A673 (cell line): ENCODE results near the gene HAP1. TPM values are rescaled to one million over a fixed set of nuclear protein-coding genes. Genes with fewer than 3 reads are reported as not detected.
"Not testable (repeated sequence)": the region's sequence is repeated elsewhere in the genome, so short reads cannot be mapped to it uniquely, and the experiment has no call there.

Source experiments
- BruUV-seq: library from RNA; stranded (reverse); fragments of 400-500 nt; replicated peaks from 2 replicates; lab custom pipeline; 2021; lab: Mats Ljungman, UMichigan
- CTCF ChIA-PET: fragments of 300-600 bp; sonication (Branson Sonifier 250); formaldehyde crosslinking; loops from one replicate; lab custom pipeline; 2022; ENCODE audit warnings: antibody characterized with exemption; lab: Charles Lee
- POLR2A ChIA-PET: fragments of 300-600 bp; sonication (Branson Sonifier 250); formaldehyde crosslinking; loops from one replicate; lab custom pipeline; 2022; ENCODE audit warnings: antibody characterized with exemption; ENCODE audit not compliant: low non-redundant PET; lab: Charles Lee
- DNase-seq: peaks from one replicate; pipeline ENCODE4 v3.0.0-alpha.2; 2015; ENCODE audit warnings: low spot score
- H3K27ac ChIP-seq: fragments of 200-600 bp; sonication (generic); 2 replicates; pipeline ENCODE4 v1.5.1; 2016; ENCODE audit warnings: mixed run types, low read depth, mild to moderate bottlenecking, mixed read lengths, antibody characterized with exemption, low read length; ENCODE audit not compliant: poor library complexity, severe bottlenecking
- H3K27me3 ChIP-seq: fragments of 200-600 bp; sonication (generic); replicated peaks from 2 replicates; pipeline ENCODE4 v1.6.1; 2017; ENCODE audit warnings: mixed run types, low read depth, mild to moderate bottlenecking, mixed read lengths, antibody characterized with exemption, low read length; ENCODE audit not compliant: insufficient read depth, poor library complexity
- H3K36me3 ChIP-seq: fragments of 200-600 bp; sonication (generic); 2 replicates; pipeline ENCODE4 v1.6.1; 2016; ENCODE audit warnings: mixed run types, mild to moderate bottlenecking, mixed read lengths, antibody characterized with exemption, low read length; ENCODE audit not compliant: insufficient read depth, poor library complexity, severe bottlenecking
- H3K4me1 ChIP-seq: fragments of 200-600 bp; sonication (generic); 2 replicates; pipeline ENCODE4 v1.6.1; 2017; ENCODE audit warnings: mixed run types, mild to moderate bottlenecking, mixed read lengths, antibody characterized with exemption, low read length; ENCODE audit not compliant: insufficient read depth, poor library complexity, severe bottlenecking
- H3K4me3 ChIP-seq: fragments of 200-600 bp; sonication (generic); 2 replicates; pipeline ENCODE4 v1.5.1; 2016; ENCODE audit warnings: low read depth, mixed run types, mild to moderate bottlenecking, mixed read lengths, low read length; ENCODE audit not compliant: poor library complexity, severe bottlenecking
- H3K9me3 ChIP-seq: fragments of 200-600 bp; sonication (generic); 2 replicates; pipeline ENCODE4 v1.6.1; 2016; ENCODE audit warnings: mixed run types, low read depth, mild to moderate bottlenecking, mixed read lengths, antibody characterized with exemption, low read length; ENCODE audit not compliant: poor library complexity, severe bottlenecking
- CTCF ChIP-seq: fragments of 300-800, 200-600 bp; sonication (generic); conservative IDR thresholded peaks from 2 replicates; pipeline ENCODE4 v1.5.1; 2017; ENCODE audit warnings: low read depth, mild to moderate bottlenecking, antibody characterized with exemption, low read length, moderate library complexity, mixed read lengths
- EZH2 ChIP-seq: fragments of 200-600 bp; sonication (generic); IDR thresholded peaks from 2 replicates; pipeline ENCODE4 v1.6.1; 2017; ENCODE audit warnings: borderline replicate concordance, low read depth, mild to moderate bottlenecking, mixed read lengths, antibody characterized with exemption, low read length; ENCODE audit not compliant: poor library complexity, severe bottlenecking
- intact Hi-C: fragments of 100-400 bp; cut with micrococcal nuclease; formaldehyde crosslinking; loops from one replicate; pipeline ENCODE4 v1.10.0; 2022; ENCODE audit not compliant: unreplicated experiment
- total RNA-seq: library from RNA; stranded (reverse); gene quantifications from 2 replicates; pipeline ENCODE4 v1.2.3, GENCODE V29; 2021

The HAP1 gene
- total RNA-seq, 1 experiment from 2014 or later = 1.4 TPM

GRCh38 chr17:41678907-41679739 lies 55.3 kb downstream of the HAP1 start:
- Histone ChIP-seq H3K9me3 (no peaks in the 10 kb centered on the region), H3K4me1 (no peaks in the 10 kb centered on the region), H3K4me3 (peak overlapping the region; percentile 19), H3K27me3 (no peaks in the 10 kb centered on the region), H3K36me3 (no peaks in the 10 kb centered on the region), H3K27ac (peak overlapping the region; percentile 72)
- no TSS peak for BruUV-seq
- CTCF ChIA-PET = interaction anchor here (1.0 kb wide), 2 partner anchors 9 to 130 kb away, joined by 4 to 7 read pairs; no protein-coding TSS in a partner anchor
- intact Hi-C loops = no loop called here
- POLR2A ChIA-PET = interaction anchor here (1.1 kb wide), 1 partner anchor 9 kb away, joined by 7 read pairs; no protein-coding TSS in a partner anchor
- DNase-seq = peak; percentile 49
- no peak for TF ChIP-seq CTCF
- no peak for TF ChIP-seq EZH2

- no peaks in the 10 kb centered on the region for H3K9me3 ChIP-seq
- BruUV-seq = TSS peak; percentile 78
- TF ChIP-seq CTCF = no peak
- TF ChIP-seq EZH2 = no peak
- no peaks in the 10 kb centered on the region for H3K4me1 ChIP-seq
- POLR2A ChIA-PET = interaction anchor here (1.1 kb wide), 1 partner anchor 10 kb away, joined by 7 read pairs; no protein-coding TSS in a partner anchor
- CTCF ChIA-PET = interaction anchor here (1.0 kb wide), 2 partner anchors 10 to 130 kb away, joined by 4 to 7 read pairs; no protein-coding TSS in a partner anchor
- peak overlapping the region; percentile 19 for H3K4me3 ChIP-seq
- no peaks in the 10 kb centered on the region for H3K36me3 ChIP-seq
- no peaks in the 10 kb centered on the region for H3K27me3 ChIP-seq
- no peak for DNase-seq
- intact Hi-C loops = no loop called here
- peak overlapping the region; percentile 72 for H3K27ac ChIP-seq
Observed at GRCh38 chr17:41678411-41678906, 56.0 kb downstream of the HAP1 start.

- Histone ChIP-seq H3K9me3 (no peaks in the 10 kb centered on the region), H3K4me3 (no peak overlapping the region), H3K27me3 (no peaks in the 10 kb centered on the region), H3K4me1 (no peaks in the 10 kb centered on the region), H3K27ac (no peak overlapping the region), H3K36me3 (no peaks in the 10 kb centered on the region)
- no TSS peak for BruUV-seq
- POLR2A ChIA-PET = no interaction called here
- intact Hi-C loops = no loop called here
- CTCF ChIA-PET = no interaction called here
- DNase-seq = no peak
- TF ChIP-seq EZH2 (no peak), CTCF (no peak)
Observed at GRCh38 chr17:41676058-41676419, 58.4 kb downstream of the HAP1 start.

- BruUV-seq, CTCF ChIA-PET, DNase-seq, H3K27ac ChIP-seq, H3K4me1 ChIP-seq, H3K9me3 ChIP-seq, intact Hi-C loops, POLR2A ChIA-PET, H3K4me3 ChIP-seq, H3K36me3 ChIP-seq, H3K27me3 ChIP-seq: not testable (repeated sequence)
Observed at GRCh38 chr17:41675157-41676057, 59.0 kb downstream of the HAP1 start.
